ENCODE measurements around the gene SRCAP.

Gene SRCAP

DNA sequence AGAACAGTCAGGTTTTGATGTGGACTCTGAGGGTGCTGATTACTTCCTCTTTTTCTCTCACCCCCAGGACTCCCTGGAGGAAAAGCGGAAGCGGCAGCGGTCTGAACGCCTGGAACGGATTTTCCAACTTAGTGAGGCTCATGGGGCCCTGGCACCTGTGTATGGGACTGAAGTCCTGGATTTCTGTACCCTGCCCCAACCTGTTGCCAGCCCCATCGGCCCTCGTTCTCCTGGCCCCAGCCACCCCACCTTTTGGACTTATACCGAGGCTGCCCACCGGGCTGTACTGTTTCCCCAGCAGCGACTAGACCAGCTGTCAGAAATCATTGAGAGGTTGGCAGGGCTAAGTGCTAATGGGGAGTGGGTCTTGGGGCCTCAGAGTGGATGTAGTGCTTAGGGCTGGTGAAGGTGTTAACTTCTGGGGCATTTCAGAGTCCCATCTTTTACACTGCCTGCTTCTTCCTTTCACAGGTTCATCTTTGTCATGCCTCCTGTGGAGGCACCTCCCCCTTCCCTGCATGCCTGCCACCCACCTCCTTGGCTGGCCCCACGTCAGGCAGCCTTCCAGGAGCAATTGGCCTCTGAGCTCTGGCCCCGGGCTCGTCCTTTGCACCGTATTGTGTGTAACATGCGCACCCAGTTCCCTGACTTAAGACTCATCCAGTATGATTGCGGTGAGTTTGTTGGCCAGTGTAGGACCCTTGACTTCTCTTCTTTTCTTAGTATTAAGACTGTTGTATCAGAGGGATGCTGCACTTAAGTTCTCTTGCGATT lies 30.1 kb downstream of the SRCAP start:
- H3K4me3 ChIP-seq = no peak overlapping the region
- peak overlapping the region; percentile 66 for H3K27ac ChIP-seq
- H3K4me2 ChIP-seq = peak overlapping the region; percentile 68
- H3K27me3 ChIP-seq = no peaks in the 10 kb centered on the region
- peaks cover 62% of the 10 kb centered on the region for H4K20me1 ChIP-seq
- H3K9me3 ChIP-seq = no peaks in the 10 kb centered on the region
- H3K4me1 ChIP-seq = peaks cover 20% of the 10 kb centered on the region
- TF ChIP-seq Cebpa-rat (IDR thresholded peaks at IDR 0.05) = no peak
- H3K9ac ChIP-seq = no peak overlapping the region
- H3K36me3 ChIP-seq = peaks cover 97% of the 10 kb centered on the region

GRCh38 chr16:30731411-30731810 lies 32.4 kb downstream of the SRCAP start:
- no peaks in the 10 kb centered on the region for H3K27me3 ChIP-seq
- H3K27ac ChIP-seq = no peak overlapping the region
- H3K4me3 ChIP-seq = no peak overlapping the region
- peaks cover 20% of the 10 kb centered on the region for H3K4me1 ChIP-seq
- no peak for TF ChIP-seq Cebpa-rat (IDR thresholded peaks at IDR 0.05)
- no peaks in the 10 kb centered on the region for H3K9me3 ChIP-seq
- peaks cover 97% of the 10 kb centered on the region for H3K36me3 ChIP-seq
- peaks cover 39% of the 10 kb centered on the region for H4K20me1 ChIP-seq
- no peak overlapping the region for H3K4me2 ChIP-seq
- no peak overlapping the region for H3K9ac ChIP-seq

DNA sequence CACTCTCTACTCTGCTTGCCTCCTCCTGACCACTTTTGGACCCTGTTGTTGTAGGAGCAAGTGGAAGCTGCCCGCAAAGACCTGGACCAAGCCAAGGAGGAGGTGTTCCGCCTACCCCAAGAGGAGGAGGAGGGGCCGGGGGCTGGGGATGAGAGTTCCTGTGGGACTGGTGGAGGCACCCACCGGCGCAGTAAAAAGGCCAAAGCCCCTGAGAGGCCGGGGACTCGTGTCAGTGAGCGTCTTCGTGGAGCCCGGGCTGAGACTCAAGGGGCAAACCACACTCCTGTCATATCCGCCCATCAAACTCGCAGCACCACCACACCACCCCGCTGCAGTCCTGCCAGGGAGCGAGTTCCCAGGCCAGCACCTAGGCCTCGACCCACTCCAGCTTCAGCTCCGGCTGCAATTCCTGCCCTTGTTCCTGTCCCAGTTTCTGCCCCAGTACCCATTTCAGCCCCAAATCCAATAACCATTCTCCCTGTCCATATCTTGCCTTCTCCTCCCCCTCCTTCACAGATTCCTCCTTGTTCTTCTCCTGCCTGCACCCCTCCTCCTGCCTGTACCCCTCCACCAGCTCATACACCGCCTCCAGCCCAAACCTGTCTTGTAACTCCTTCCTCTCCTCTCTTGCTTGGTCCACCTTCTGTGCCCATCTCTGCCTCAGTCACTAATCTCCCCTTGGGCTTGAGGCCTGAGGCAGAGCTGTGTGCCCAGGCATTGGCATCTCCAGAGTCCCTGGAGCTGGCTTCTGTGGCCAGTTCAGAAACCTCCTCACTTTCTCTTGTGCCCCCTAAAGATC lies 38.2 kb downstream of the SRCAP start:
- Histone ChIP-seq H3K36me3 (peaks cover 100% of the 10 kb centered on the region), H3K4me3 (no peak overlapping the region), H3K4me1 (peaks cover 13% of the 10 kb centered on the region), H3K9me3 (no peaks in the 10 kb centered on the region), H3K27ac (no peak overlapping the region), H3K9ac (no peak overlapping the region), H3K27me3 (no peaks in the 10 kb centered on the region), H3K4me2 (no peak overlapping the region), H4K20me1 (peaks cover 31% of the 10 kb centered on the region)
- TF ChIP-seq Cebpa-rat (IDR thresholded peaks at IDR 0.05) = no peak

DNA sequence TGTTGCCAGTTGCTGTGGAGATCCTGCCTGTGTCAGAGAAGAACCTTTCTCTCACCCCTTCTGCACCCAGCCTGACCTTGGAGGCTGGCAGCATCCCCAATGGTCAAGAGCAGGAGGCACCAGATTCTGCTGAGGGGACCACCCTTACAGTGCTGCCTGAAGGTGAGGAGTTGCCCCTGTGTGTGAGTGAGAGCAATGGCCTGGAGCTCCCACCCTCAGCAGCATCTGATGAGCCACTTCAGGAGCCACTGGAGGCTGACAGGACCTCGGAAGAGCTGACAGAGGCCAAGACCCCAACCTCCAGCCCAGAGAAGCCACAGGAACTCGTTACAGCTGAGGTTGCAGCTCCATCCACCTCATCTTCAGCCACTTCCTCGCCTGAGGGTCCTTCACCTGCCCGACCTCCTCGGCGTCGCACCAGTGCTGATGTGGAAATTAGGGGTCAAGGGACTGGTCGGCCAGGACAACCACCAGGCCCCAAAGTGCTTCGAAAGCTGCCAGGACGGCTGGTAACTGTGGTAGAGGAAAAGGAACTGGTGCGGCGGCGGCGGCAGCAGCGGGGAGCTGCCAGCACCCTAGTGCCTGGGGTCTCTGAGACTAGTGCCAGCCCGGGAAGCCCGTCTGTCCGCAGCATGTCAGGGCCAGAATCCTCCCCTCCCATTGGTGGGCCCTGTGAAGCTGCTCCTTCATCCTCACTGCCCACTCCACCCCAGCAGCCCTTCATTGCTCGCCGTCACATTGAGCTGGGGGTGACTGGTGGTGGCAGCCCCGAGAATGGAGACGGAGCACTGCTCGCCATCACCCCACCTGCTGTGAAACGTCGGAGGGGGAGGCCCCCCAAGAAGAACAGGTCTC lies 39.0 kb downstream of the SRCAP start:
- Histone ChIP-seq H3K27ac (no peak overlapping the region), H3K36me3 (peaks cover 100% of the 10 kb centered on the region), H3K9ac (no peak overlapping the region), H3K9me3 (no peaks in the 10 kb centered on the region), H4K20me1 (peaks cover 31% of the 10 kb centered on the region), H3K4me2 (no peak overlapping the region), H3K4me3 (no peak overlapping the region), H3K4me1 (peaks cover 13% of the 10 kb centered on the region), H3K27me3 (no peaks in the 10 kb centered on the region)
- TF ChIP-seq Cebpa-rat (IDR thresholded peaks at IDR 0.05) = no peak

- H3K4me2 ChIP-seq = no peak overlapping the region
- H3K27ac ChIP-seq = no peak overlapping the region
- H3K9ac ChIP-seq = no peak overlapping the region
- peaks cover 13% of the 10 kb centered on the region for H3K4me1 ChIP-seq
- H3K36me3 ChIP-seq = peaks cover 100% of the 10 kb centered on the region
- no peak for TF ChIP-seq Cebpa-rat (IDR thresholded peaks at IDR 0.05)
- H4K20me1 ChIP-seq = peaks cover 31% of the 10 kb centered on the region
- no peaks in the 10 kb centered on the region for H3K27me3 ChIP-seq
- no peaks in the 10 kb centered on the region for H3K9me3 ChIP-seq
- no peak overlapping the region for H3K4me3 ChIP-seq
Measured at GRCh38 chr16:30738984-30739951, 40.3 kb downstream of the SRCAP start.

DNA sequence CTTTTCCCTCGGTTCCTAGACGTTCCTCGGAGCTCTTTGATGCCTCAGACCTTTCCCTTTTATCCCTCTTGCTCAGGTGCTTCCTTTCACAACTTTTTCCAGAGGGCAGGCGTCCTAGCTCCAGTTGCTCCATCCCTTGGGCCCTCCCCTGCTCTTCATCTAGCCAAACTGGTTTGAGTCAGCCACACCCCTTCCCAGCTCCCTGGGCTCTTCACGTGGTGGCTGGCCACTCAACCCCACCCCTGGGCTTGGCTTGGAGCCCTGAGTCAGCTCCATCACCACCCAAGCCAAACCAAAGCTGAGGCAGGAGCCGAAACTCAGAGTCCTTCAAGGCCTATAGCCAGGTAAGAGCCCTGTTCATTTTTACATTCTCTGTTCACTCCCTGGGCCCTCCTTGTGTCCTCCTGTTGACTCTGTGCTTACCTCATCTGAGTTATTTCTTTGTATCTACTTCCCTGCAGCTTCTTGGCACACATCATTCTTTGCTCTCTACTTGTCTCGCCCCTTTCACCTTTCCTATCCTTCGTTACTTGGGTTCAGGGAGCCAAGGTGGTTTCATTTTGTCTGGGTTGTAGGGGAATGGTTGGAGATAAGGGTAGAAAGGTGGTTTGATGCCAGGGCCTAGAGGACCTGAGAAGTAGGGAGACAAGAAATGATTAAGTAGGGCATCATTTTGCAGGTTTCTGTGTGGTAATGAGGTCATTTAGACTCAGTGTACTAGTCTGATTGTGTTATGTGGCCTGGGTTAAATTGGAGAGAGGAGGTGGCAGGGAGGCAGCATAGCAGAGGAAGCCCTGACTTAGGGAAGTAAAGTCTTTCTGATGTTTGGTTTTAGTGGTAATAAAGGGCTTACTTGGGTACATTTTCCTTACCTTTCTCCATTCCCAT lies 41.6 kb downstream of the SRCAP start:
- Histone ChIP-seq H3K27me3 (no peaks in the 10 kb centered on the region), H3K4me1 (peaks cover 13% of the 10 kb centered on the region), H3K27ac (no peak overlapping the region), H3K4me3 (no peak overlapping the region), H3K36me3 (peaks cover 98% of the 10 kb centered on the region), H4K20me1 (peaks cover 31% of the 10 kb centered on the region), H3K9me3 (no peaks in the 10 kb centered on the region), H3K4me2 (no peak overlapping the region), H3K9ac (0 out of 2 replicates have a peak overlapping the region, but pooled peaks have one; percentile 0)
- TF ChIP-seq Cebpa-rat (IDR thresholded peaks at IDR 0.05) = no peak

- Histone ChIP-seq H3K36me3 (peaks cover 90% of the 10 kb centered on the region), H3K27ac (no peak overlapping the region), H3K9ac (no peak overlapping the region), H3K4me2 (no peak overlapping the region), H3K9me3 (no peaks in the 10 kb centered on the region), H3K27me3 (no peaks in the 10 kb centered on the region), H4K20me1 (peaks cover 31% of the 10 kb centered on the region), H3K4me1 (peaks cover 13% of the 10 kb centered on the region), H3K4me3 (no peak overlapping the region)
- TF ChIP-seq Cebpa-rat (IDR thresholded peaks at IDR 0.05) = no peak
Measured at GRCh38 chr16:30741461-30741914, 42.5 kb downstream of the SRCAP start.

GRCh38 chr16:30743716-30744115 lies 44.7 kb downstream of the SRCAP start:
- Histone ChIP-seq H3K4me1 (peaks cover 19% of the 10 kb centered on the region), H3K36me3 (peaks cover 68% of the 10 kb centered on the region)

More at GRCh38 chr16:30743716-30744115, 44.7 kb downstream of the SRCAP start:
- TF ChIP-seq Cebpa-rat (IDR thresholded peaks at IDR 0.05) = no peak
- Histone ChIP-seq H3K27ac (no peak overlapping the region), H3K9me3 (no peaks in the 10 kb centered on the region), H3K4me2 (no peak overlapping the region), H3K4me3 (no peak overlapping the region), H4K20me1 (peaks cover 13% of the 10 kb centered on the region), H3K27me3 (no peaks in the 10 kb centered on the region), H3K9ac (no peak overlapping the region)

Measured in BLaER1 (cell line).